ENCODE results near the gene ATP6V1B1.

- TF ChIP-seq EZH2phosphoT487 (IDR thresholded peaks at IDR 0.05; ENCODE audit: borderline replicate concordance, low read length) (no peak), CTCF (IDR thresholded peaks at IDR 0.05; ENCODE audit: low read depth, low read length, poor library complexity, severe bottlenecking) (peak; percentile 39)
Observed at GRCh38 chr2:70977605-70978205, 42.0 kb downstream of the ATP6V1B1 start.

All from DOHH2 (cell line).